HCT116 (cell line): ENCODE data around the gene PKP2. TPM values are rescaled to one million over a fixed set of nuclear protein-coding genes. Genes with fewer than 3 reads are reported as not detected.

ENCODE experiments used
- ATAC-seq: fragments of 200-7000 bp; cut with Tn5 transposase; 2 replicates; pipeline ENCODE4 v1.9.1; 2020; ENCODE audit warnings: mild to moderate bottlenecking, moderate library complexity
- BruUV-seq: library from RNA; stranded (reverse); fragments of 400-500 nt; replicated peaks from 2 replicates; lab custom pipeline; 2021; lab: Mats Ljungman, UMichigan
- CTCF ChIA-PET: fragments of 300-600 bp; sonication (Branson Sonifier 250); formaldehyde crosslinking; loops from one replicate; lab custom pipeline; 2021; ENCODE audit warnings: antibody characterized with exemption; lab: Charles Lee
- POLR2A ChIA-PET: fragments of 300-600, 350-600 bp; sonication (Branson Sonifier 250); formaldehyde crosslinking; loops from one replicate; lab custom pipeline; 2021; ENCODE audit warnings: antibody characterized with exemption; lab: Charles Lee
- RAD21 ChIA-PET, 2 experiments: fragments of 300-600 bp; sonication (Branson Sonifier 250); formaldehyde crosslinking; loops; one replicate each; lab custom pipeline; 2023; ENCODE audit warnings: low total read pairs in 2 of 2; ENCODE audit not compliant: uncharacterized antibody in 2 of 2, unreplicated experiment in 2 of 2, low non-redundant PET in 1 of 2; lab: Charles Lee
- DNase-seq: peaks from one replicate; pipeline ENCODE4 v3.0.0-alpha.2; 2010; ENCODE audit warnings: low read depth, low spot score
- H2AFZ ChIP-seq: fragments of 200-600 bp; shearing (Covaris generic), sonication (generic); 2 replicates; pipeline ENCODE4 v1.6.1; 2017; ENCODE audit warnings: low read depth, mixed run types, mixed read lengths, antibody characterized with exemption, low read length; ENCODE audit not compliant: poor library complexity, severe bottlenecking
- H3K27ac ChIP-seq: 2 replicates; pipeline ENCODE4 v1.5.1; 2012; ENCODE audit warnings: low read depth, low read length
- H3K27me3 ChIP-seq: fragments of 200-600 bp; sonication (generic); 2 replicates; pipeline ENCODE4 v1.6.1; 2016; ENCODE audit warnings: mixed run types, low read length, mixed read lengths; ENCODE audit not compliant: insufficient read depth
- H3K36me3 ChIP-seq, 2 experiments: fragments of 200-500 bp in 1 of 2; fragments of 200-600 bp in 1 of 2; sonication (Bioruptor generic) in 1 of 2; sonication (generic) in 1 of 2; 2 replicates each; pipeline versions ENCODE4 v1.5.1 to v1.6.1; 2014 to 2016; ENCODE audit warnings: low read length in 2 of 2, inconsistent platforms in 1 of 2, mixed read lengths in 1 of 2, mixed run types in 1 of 2; ENCODE audit not compliant: insufficient read depth in 2 of 2, control insufficient read depth in 1 of 2
- H3K4me1 ChIP-seq, 2 experiments: fragments of 200-600 bp in 1 of 2; sonication (generic) in 1 of 2; 2 replicates each; pipeline versions ENCODE4 v1.5.1 to v1.6.1; 2012 to 2017; ENCODE audit warnings: low read length in 2 of 2, inconsistent platforms in 1 of 2, mild to moderate bottlenecking in 1 of 2, mixed read lengths in 1 of 2, mixed run types in 1 of 2, moderate library complexity in 1 of 2; ENCODE audit not compliant: insufficient read depth in 2 of 2, control insufficient read depth in 1 of 2
- H3K4me2 ChIP-seq: fragments of 200-600 bp; sonication (generic); 2 replicates; pipeline ENCODE4 v1.6.1; 2017; ENCODE audit warnings: mixed run types, low read length, mixed read lengths
- H3K4me3 ChIP-seq, 2 experiments: fragments of 200-600 bp in 1 of 2; sonication (generic) in 1 of 2; replicated peaks in 1 of 2; 2 replicates each; pipeline ENCODE4 v1.5.1; 2011 to 2016; ENCODE audit warnings: low read length in 2 of 2, control low read depth in 1 of 2, low read depth in 1 of 2, mild to moderate bottlenecking in 1 of 2, mixed read lengths in 1 of 2, mixed run types in 1 of 2
- H3K79me2 ChIP-seq: fragments of 200-600 bp; sonication (generic); 2 replicates; pipeline ENCODE4 v1.6.1; 2017; ENCODE audit warnings: mild to moderate bottlenecking, mixed run types, low read length, moderate library complexity, mixed read lengths; ENCODE audit not compliant: insufficient read depth
- H3K9ac ChIP-seq: fragments of 200-600 bp; sonication (generic); 2 replicates; pipeline ENCODE4 v1.6.1; 2016; ENCODE audit warnings: low read length, mixed read lengths
- H3K9me2 ChIP-seq: fragments of 200-600 bp; sonication (generic), shearing (Covaris generic); 2 replicates; pipeline ENCODE4 v1.6.1; 2017; ENCODE audit warnings: mixed run types, mild to moderate bottlenecking, moderate library complexity; ENCODE audit not compliant: insufficient read depth
- H3K9me3 ChIP-seq, 2 experiments: fragments of 200-500 bp in 1 of 2; fragments of 200-600 bp in 1 of 2; sonication (Bioruptor generic) in 1 of 2; sonication (generic) in 1 of 2; 2 replicates each; pipeline ENCODE4 v1.6.1; 2014 to 2017; ENCODE audit warnings: low read length in 2 of 2, mixed read lengths in 2 of 2, inconsistent platforms in 1 of 2, low read depth in 1 of 2, mild to moderate bottlenecking in 1 of 2, mixed run types in 1 of 2, moderate library complexity in 1 of 2; ENCODE audit not compliant: control insufficient read depth in 1 of 2, insufficient read depth in 1 of 2
- H4K20me1 ChIP-seq: fragments of 200-600 bp; sonication (generic), shearing (Covaris generic); 2 replicates; pipeline ENCODE4 v1.6.1; 2017; ENCODE audit warnings: mixed run types, mild to moderate bottlenecking, moderate library complexity; ENCODE audit not compliant: insufficient read depth
- CEBPB ChIP-seq: IDR thresholded peaks from 2 replicates; pipeline ENCODE4 v1.6.1; 2012; ENCODE audit warnings: low read depth
- CTCF ChIP-seq, 3 experiments: fragments of 200-600 bp in 1 of 3; sonication (generic) in 1 of 3; IDR thresholded peaks in 2 of 3; conservative IDR thresholded peaks in 1 of 3; 2 replicates each; pipeline ENCODE4 v1.5.1; 2012 to 2017; ENCODE audit warnings: low read depth in 2 of 3, low read length in 2 of 3, antibody characterized with exemption in 1 of 3, borderline replicate concordance in 1 of 3, control low read depth in 1 of 3, mild to moderate bottlenecking in 1 of 3, mixed read lengths in 1 of 3, mixed run types in 1 of 3, moderate library complexity in 1 of 3; ENCODE audit not compliant: insufficient read depth in 1 of 3
- EGR1 ChIP-seq: IDR thresholded peaks from 2 replicates; pipeline ENCODE4 v1.6.1; 2012; ENCODE audit warnings: low read depth
- MAX ChIP-seq: IDR thresholded peaks from 2 replicates; pipeline ENCODE4 v1.6.1; 2012
- POLR2AphosphoS5 ChIP-seq: IDR thresholded peaks from 2 replicates; pipeline ENCODE4 v1.6.1; 2011; ENCODE audit warnings: mild to moderate bottlenecking, low read depth, low read length, moderate library complexity
- RAD21 ChIP-seq: IDR thresholded peaks from 2 replicates; pipeline ENCODE4 v1.6.1; 2012; ENCODE audit warnings: low read depth, mild to moderate bottlenecking
- REST ChIP-seq: IDR thresholded peaks from 2 replicates; pipeline ENCODE4 v1.6.1; 2012; ENCODE audit warnings: low read depth
- TCF7L2 ChIP-seq: IDR thresholded peaks from 2 replicates; pipeline ENCODE4 v1.7.0; 2011; ENCODE audit warnings: borderline replicate concordance, inconsistent platforms; ENCODE audit not compliant: insufficient read depth, insufficient read length; ENCODE audit errors: extremely low read depth
- ZFX ChIP-seq: fragments of 450-650 bp; IDR thresholded peaks from 2 replicates; pipeline ENCODE4 v1.6.1; 2017
- ZNF274 ChIP-seq: fragments of 200-500 bp; sonication (Bioruptor generic); IDR thresholded peaks from 2 replicates; pipeline ENCODE4 v1.6.1; 2014; ENCODE audit warnings: mild to moderate bottlenecking, low read depth, low read length, inconsistent platforms
- intact Hi-C: fragments of 100-400 bp; cut with micrococcal nuclease; formaldehyde crosslinking; loops from 2 replicates; pipeline ENCODE4 v1.10.0; 2022
- total RNA-seq: library from RNA; stranded (reverse); gene quantifications from one replicate; pipeline ENCODE4 v1.2.1, GENCODE V29; 2021; ENCODE audit not compliant: unreplicated experiment

The PKP2 gene
- total RNA-seq, 1 experiment from 2014 or later: 21.5 TPM

GRCh38 chr12:32926963-32927362 is 30.4 kb upstream of the PKP2 start:
- DNase-seq (no peak), ATAC-seq (no peak)
- ChIA-PET RAD21 (no interaction called here), POLR2A (no interaction called here), CTCF (no interaction called here)
- no peak overlapping the region for H3K27ac ChIP-seq
- H3K4me1 ChIP-seq: no peaks in the 10 kb centered on the region
- intact Hi-C loops: no loop called here
- H3K9me3 ChIP-seq: no peaks in the 10 kb centered on the region
- H3K27me3 ChIP-seq: no peaks in the 10 kb centered on the region
- H4K20me1 ChIP-seq: no peaks in the 10 kb centered on the region
- no peak overlapping the region for H3K4me3 ChIP-seq
- TF ChIP-seq ZNF274: no peak
- no peak for TF ChIP-seq RAD21
- no peak for TF ChIP-seq REST
- no peak for TF ChIP-seq MAX
- TF ChIP-seq POLR2AphosphoS5: no peak
- no peak overlapping the region for H3K9ac ChIP-seq
- BruUV-seq: no TSS peak
- no peaks in the 10 kb centered on the region for H3K79me2 ChIP-seq
- H2AFZ ChIP-seq: no peak overlapping the region
- no peak overlapping the region for H3K4me2 ChIP-seq
- H3K9me2 ChIP-seq: no peaks in the 10 kb centered on the region
- H3K36me3 ChIP-seq: no peaks in the 10 kb centered on the region

- ChIA-PET CTCF (no interaction called here), RAD21 (no interaction called here), POLR2A (no interaction called here)
- Histone ChIP-seq H3K36me3 (no peaks in the 10 kb centered on the region), H3K4me3 (no peak overlapping the region), H4K20me1 (no peaks in the 10 kb centered on the region), H3K4me2 (no peak overlapping the region), H3K9me2 (no peaks in the 10 kb centered on the region), H3K79me2 (no peaks in the 10 kb centered on the region), H3K27ac (no peak overlapping the region), H2AFZ (no peak overlapping the region), H3K9me3 (no peaks in the 10 kb centered on the region), H3K9ac (no peak overlapping the region), H3K4me1 (no peaks in the 10 kb centered on the region), H3K27me3 (no peaks in the 10 kb centered on the region)
- DNase-seq: no peak
- intact Hi-C loops: no loop called here
- no TSS peak for BruUV-seq
- no peak for TF ChIP-seq MAX
- no peak for TF ChIP-seq TCF7L2
- TF ChIP-seq CTCF (IDR thresholded peaks at IDR 0.05 in 2 of 3, conservative IDR thresholded peaks at IDR 0.05 in 1 of 3; ENCODE audit: borderline replicate concordance in 1 of 3, insufficient read depth in 1 of 3, low read depth in 2 of 3, low read length in 2 of 3): no peak
- no peak for TF ChIP-seq ZFX
- TF ChIP-seq EGR1: no peak
- no peak for TF ChIP-seq CEBPB
- no peak for ATAC-seq
These were observed 29.8 kb upstream of the PKP2 start for GRCh38 chr12:32926356-32926755.
